SKM-1 (cell line): Measurements from ENCODE around the gene VCAN.

Experiments
- DNase-seq: peaks from one replicate; lab custom pipeline; 2025; ENCODE audit not compliant: unreplicated experiment; lab: John Stamatoyannopoulos, UW

Gene VCAN

GRCh38 chr5:83467371-83468035, 4.0 kb upstream of the VCAN start:
- no peak for DNase-seq

GRCh38 chr5:83469075-83469474, 2.5 kb upstream of the VCAN start:
- DNase-seq = no peak

GRCh38 chr5:83470526-83471404, 779 bp upstream of the VCAN start:
- no peak for DNase-seq

- no peak for DNase-seq
Observed at GRCh38 chr5:83472213-83472507, 616 bp downstream of the VCAN start.

GRCh38 chr5:83472508-83473345, 1.2 kb downstream of the VCAN start:
- DNase-seq = no peak

GRCh38 chr5:83473346-83474160, 2.0 kb downstream of the VCAN start:
- peak; percentile 85 for DNase-seq

GRCh38 chr5:83474161-83474796, 2.7 kb downstream of the VCAN start:
- peak; percentile 46 for DNase-seq

GRCh38 chr5:83474991-83475390, 3.4 kb downstream of the VCAN start:
- DNase-seq = no peak

- no peak for DNase-seq
Observed at GRCh38 chr5:83475391-83475863, 3.9 kb downstream of the VCAN start.

- no peak for DNase-seq
Observed at GRCh38 chr5:83475935-83476814, 4.6 kb downstream of the VCAN start.

GRCh38 chr5:83482961-83483360, 11.4 kb downstream of the VCAN start:
- no peak for DNase-seq

- no peak for DNase-seq
Observed at GRCh38 chr5:83484294-83484693, 12.8 kb downstream of the VCAN start.

- DNase-seq = no peak
Observed at GRCh38 chr5:83485842-83486241, 14.3 kb downstream of the VCAN start.

GRCh38 chr5:83487155-83487554, 15.6 kb downstream of the VCAN start:
- DNase-seq = no peak

- DNase-seq = no peak
Observed at GRCh38 chr5:83488271-83488670, 16.7 kb downstream of the VCAN start.

- no peak for DNase-seq
Observed at GRCh38 chr5:83488821-83489220, 17.3 kb downstream of the VCAN start.

- DNase-seq = no peak
Observed at GRCh38 chr5:83490203-83490602, 18.7 kb downstream of the VCAN start.

GRCh38 chr5:83492331-83492730, 20.8 kb downstream of the VCAN start:
- no peak for DNase-seq

- DNase-seq = no peak
Observed at GRCh38 chr5:83493644-83494043, 22.1 kb downstream of the VCAN start.
